ENCODE results near the gene RFNG.

DNA sequence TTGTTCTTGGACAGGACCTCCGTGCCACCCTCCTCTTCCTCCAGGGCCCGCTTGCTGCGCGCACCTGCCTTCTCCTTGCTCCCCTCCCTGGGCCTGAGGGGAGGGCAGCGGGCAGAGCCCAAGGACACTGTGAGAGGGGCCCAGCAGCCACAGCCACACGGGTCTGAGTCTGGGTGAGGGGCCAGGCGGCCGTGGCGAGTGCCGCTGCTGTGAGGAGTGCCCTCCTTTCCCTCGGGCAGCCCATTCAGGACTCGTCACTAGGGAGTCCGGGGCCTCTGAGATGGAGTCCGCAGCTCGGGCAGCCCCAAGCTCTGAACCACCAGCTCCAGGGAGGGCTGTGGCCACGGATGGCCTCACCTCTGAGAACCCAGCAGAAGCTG is 8.4 kb upstream of the RFNG start:
- TF ChIP-seq, protein P1, sequence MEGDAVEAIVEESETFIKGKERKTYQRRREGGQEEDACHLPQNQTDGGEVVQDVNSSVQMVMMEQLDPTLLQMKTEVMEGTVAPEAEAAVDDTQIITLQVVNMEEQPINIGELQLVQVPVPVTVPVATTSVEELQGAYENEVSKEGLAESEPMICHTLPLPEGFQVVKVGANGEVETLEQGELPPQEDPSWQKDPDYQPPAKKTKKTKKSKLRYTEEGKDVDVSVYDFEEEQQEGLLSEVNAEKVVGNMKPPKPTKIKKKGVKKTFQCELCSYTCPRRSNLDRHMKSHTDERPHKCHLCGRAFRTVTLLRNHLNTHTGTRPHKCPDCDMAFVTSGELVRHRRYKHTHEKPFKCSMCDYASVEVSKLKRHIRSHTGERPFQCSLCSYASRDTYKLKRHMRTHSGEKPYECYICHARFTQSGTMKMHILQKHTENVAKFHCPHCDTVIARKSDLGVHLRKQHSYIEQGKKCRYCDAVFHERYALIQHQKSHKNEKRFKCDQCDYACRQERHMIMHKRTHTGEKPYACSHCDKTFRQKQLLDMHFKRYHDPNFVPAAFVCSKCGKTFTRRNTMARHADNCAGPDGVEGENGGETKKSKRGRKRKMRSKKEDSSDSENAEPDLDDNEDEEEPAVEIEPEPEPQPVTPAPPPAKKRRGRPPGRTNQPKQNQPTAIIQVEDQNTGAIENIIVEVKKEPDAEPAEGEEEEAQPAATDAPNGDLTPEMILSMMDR (IDR thresholded peaks at IDR 0.05), result no peak
- no peak for TF ChIP-seq POLR2A (IDR thresholded peaks at IDR 0.05)
